HepG2 (cell line): Measurements from ENCODE around the gene PRSS8.

Experiments
- CHD4 ChIP-seq: fragments of 200-600 bp; sonication (generic); IDR thresholded peaks from 2 replicates; pipeline ENCODE4 v1.7.0; 2017; ENCODE audit warnings: mild to moderate bottlenecking, low read length, borderline replicate concordance
- EZH2 ChIP-seq: conservative IDR thresholded peaks from 2 replicates; pipeline ENCODE4 v1.6.1; 2012; ENCODE audit warnings: mild to moderate bottlenecking, low read depth, low read length, moderate library complexity
- POLR2A ChIP-seq, 2 experiments: IDR thresholded peaks; 2 replicates each; pipeline ENCODE4 v1.6.1; 2011; ENCODE audit warnings: low read depth in 2 of 2, low read length in 2 of 2, mild to moderate bottlenecking in 1 of 2, moderate library complexity in 1 of 2; ENCODE audit not compliant: insufficient read depth in 1 of 2
- SRSF9 ChIP-seq: fragments of 200-400 bp; formaldehyde crosslinking; IDR thresholded peaks from 2 replicates; pipeline ENCODE4 v1.6.1; 2018; ENCODE audit warnings: borderline replicate concordance, mild to moderate bottlenecking, low read depth, low read length; ENCODE audit not compliant: insufficient read depth, poor library complexity, severe bottlenecking
- TGIF2 ChIP-seq: IDR thresholded peaks from 2 replicates; pipeline ENCODE4 v1.6.1; 2016; ENCODE audit warnings: control low read depth, missing compliant biosample characterization
- TF ChIP-seq, protein P1 (sequence below), 2 experiments: IDR thresholded peaks; 2 replicates each; pipeline ENCODE4 v1.6.1; 2011 to 2012; ENCODE audit warnings: low read length in 2 of 2, borderline replicate concordance in 1 of 2, low read depth in 1 of 2, mild to moderate bottlenecking in 1 of 2, moderate library complexity in 1 of 2
- TF ChIP-seq, protein P2 (sequence below): sonication (generic); formaldehyde crosslinking; IDR thresholded peaks from 2 replicates; pipeline ENCODE4 v1.8.0; 2022; ENCODE audit warnings: mild to moderate bottlenecking, missing genetic modification reagents, borderline replicate concordance
- TF ChIP-seq, protein P3 (sequence below): sonication (generic); formaldehyde crosslinking; IDR thresholded peaks from 2 replicates; pipeline ENCODE4 v1.5.0; 2020; ENCODE audit warnings: missing genetic modification reagents

DNA sequence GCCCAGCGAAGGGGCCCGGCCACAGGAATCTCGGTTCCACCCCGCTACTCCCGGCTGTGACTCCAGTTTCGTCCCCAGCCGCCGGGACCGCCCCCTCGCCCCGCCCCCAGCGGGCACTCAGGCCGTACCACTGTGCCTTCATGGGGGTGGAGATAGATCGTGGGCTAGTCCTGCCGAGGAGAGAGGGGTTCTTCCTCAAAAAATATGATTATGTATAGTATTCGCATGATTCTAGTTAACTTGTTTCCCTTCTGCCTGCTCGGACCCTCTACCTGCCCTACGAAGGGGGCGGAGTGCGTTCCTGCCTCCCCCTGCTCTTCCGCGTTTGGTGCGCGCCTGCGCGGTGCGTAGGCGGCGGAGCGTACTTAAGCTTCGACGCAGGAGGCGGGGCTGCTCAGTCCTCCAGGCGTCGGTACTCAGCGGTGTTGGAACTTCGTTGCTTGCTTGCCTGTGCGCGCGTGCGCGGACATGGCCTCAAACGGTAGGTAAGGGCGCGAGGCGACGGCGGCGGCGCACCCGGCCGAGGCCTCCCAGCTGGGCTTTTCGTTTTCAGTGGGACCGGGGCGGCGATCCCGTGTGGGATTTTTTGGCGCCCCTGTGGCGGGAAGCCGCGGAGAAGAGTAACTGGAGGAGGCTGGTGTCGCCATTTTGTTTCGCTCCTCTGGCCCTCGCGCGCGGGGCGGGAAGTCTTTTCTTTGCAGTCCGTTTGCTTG is 44.4 kb upstream of the PRSS8 start, which contains the start of gene FUS:
- peak; percentile 99 to 100 for TF ChIP-seq POLR2A (IDR thresholded peaks at IDR 0.05; ENCODE audit: insufficient read depth in 1 of 2, low read depth in 2 of 2, low read length in 2 of 2)
- TF ChIP-seq SRSF9: no peak
- TF ChIP-seq CHD4: no peak
- TF ChIP-seq, protein P1, sequence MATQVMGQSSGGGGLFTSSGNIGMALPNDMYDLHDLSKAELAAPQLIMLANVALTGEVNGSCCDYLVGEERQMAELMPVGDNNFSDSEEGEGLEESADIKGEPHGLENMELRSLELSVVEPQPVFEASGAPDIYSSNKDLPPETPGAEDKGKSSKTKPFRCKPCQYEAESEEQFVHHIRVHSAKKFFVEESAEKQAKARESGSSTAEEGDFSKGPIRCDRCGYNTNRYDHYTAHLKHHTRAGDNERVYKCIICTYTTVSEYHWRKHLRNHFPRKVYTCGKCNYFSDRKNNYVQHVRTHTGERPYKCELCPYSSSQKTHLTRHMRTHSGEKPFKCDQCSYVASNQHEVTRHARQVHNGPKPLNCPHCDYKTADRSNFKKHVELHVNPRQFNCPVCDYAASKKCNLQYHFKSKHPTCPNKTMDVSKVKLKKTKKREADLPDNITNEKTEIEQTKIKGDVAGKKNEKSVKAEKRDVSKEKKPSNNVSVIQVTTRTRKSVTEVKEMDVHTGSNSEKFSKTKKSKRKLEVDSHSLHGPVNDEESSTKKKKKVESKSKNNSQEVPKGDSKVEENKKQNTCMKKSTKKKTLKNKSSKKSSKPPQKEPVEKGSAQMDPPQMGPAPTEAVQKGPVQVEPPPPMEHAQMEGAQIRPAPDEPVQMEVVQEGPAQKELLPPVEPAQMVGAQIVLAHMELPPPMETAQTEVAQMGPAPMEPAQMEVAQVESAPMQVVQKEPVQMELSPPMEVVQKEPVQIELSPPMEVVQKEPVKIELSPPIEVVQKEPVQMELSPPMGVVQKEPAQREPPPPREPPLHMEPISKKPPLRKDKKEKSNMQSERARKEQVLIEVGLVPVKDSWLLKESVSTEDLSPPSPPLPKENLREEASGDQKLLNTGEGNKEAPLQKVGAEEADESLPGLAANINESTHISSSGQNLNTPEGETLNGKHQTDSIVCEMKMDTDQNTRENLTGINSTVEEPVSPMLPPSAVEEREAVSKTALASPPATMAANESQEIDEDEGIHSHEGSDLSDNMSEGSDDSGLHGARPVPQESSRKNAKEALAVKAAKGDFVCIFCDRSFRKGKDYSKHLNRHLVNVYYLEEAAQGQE (IDR thresholded peaks at IDR 0.05; ENCODE audit: borderline replicate concordance in 1 of 2, low read depth in 1 of 2, low read length in 2 of 2): peak in 1 of 2 experiments; percentile 86; a peak in 2 of 4 replicates
- TF ChIP-seq TGIF2 (CRISPR knock-in tag): peak; percentile 89
- TF ChIP-seq, protein P2, sequence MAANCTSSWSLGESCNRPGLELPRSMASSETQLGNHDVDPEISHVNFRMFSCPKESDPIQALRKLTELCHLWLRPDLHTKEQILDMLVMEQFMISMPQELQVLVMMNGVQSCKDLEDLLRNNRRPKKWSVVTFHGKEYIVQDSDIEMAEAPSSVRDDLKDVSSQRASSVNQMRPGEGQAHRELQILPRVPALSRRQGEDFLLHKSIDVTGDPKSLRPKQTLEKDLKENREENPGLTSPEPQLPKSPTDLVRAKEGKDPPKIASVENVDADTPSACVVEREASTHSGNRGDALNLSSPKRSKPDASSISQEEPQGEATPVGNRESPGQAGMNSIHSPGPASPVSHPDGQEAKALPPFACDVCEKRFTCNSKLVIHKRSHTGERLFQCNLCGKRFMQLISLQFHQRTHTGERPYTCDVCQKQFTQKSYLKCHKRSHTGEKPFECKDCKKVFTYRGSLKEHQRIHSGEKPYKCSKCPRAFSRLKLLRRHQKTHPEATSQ (CRISPR knock-in tag): peak; percentile 88; the same call in 1 of the 2 replicates
- TF ChIP-seq, protein P3, sequence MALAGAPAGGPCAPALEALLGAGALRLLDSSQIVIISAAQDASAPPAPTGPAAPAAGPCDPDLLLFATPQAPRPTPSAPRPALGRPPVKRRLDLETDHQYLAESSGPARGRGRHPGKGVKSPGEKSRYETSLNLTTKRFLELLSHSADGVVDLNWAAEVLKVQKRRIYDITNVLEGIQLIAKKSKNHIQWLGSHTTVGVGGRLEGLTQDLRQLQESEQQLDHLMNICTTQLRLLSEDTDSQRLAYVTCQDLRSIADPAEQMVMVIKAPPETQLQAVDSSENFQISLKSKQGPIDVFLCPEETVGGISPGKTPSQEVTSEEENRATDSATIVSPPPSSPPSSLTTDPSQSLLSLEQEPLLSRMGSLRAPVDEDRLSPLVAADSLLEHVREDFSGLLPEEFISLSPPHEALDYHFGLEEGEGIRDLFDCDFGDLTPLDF (CRISPR knock-in tag): no peak; the same call in 1 of the 2 replicates
- TF ChIP-seq EZH2: no peak
